Breast epithelium (tissue), 4 donors: ENCODE results near the gene GJA10. TPM values are rescaled to one million over a fixed set of nuclear protein-coding genes. Genes with fewer than 3 reads are reported as not detected.

Experiments used
- DNase-seq, 2 donors: peaks; one replicate each; pipeline ENCODE4 v3.0.0-alpha.2; 2019; ENCODE audit warnings: low spot score in 2 of 2
- H3K27ac ChIP-seq, 2 donors: fragments of 200-600 bp; sonication (generic) in 1 of 2; one replicate each; pipeline ENCODE4 v1.5.1; 2016 to 2019; ENCODE audit warnings: mild to moderate bottlenecking in 1 of 2
- H3K27me3 ChIP-seq, 2 donors: fragments of 200-600 bp; sonication (generic) in 1 of 2; one replicate each; pipeline versions ENCODE4 v1.5.1 to v1.6.0; 2017 to 2019; ENCODE audit warnings: control low read depth in 1 of 2, mild to moderate bottlenecking in 1 of 2
- H3K36me3 ChIP-seq: fragments of 200-600 bp; one replicate; pipeline ENCODE4 v1.5.1; 2019
- H3K4me1 ChIP-seq, 2 donors: fragments of 200-600 bp; sonication (generic); one replicate each; pipeline ENCODE4 v1.5.1; 2016 to 2019; ENCODE audit warnings: control low read depth in 1 of 2
- H3K4me3 ChIP-seq, 3 donors: fragments of 200-600 bp; sonication (generic); 1 replicate in 2 of 3; 2 replicates in 1 of 3; pipeline ENCODE4 v1.5.1; 2016 to 2019; ENCODE audit warnings: mild to moderate bottlenecking in 3 of 3, moderate library complexity in 2 of 3
- H3K9me3 ChIP-seq, 2 donors: fragments of 200-600 bp; sonication (generic) in 1 of 2; one replicate each; pipeline ENCODE4 v1.5.1; 2016 to 2019; ENCODE audit warnings: control low read depth in 1 of 2
- CTCF ChIP-seq, 3 donors: fragments of 450-650 bp; IDR thresholded peaks; one replicate each; pipeline ENCODE4 v1.5.1; 2016 to 2017; ENCODE audit warnings: antibody characterized with exemption in 3 of 3, mild to moderate bottlenecking in 3 of 3, moderate library complexity in 3 of 3
- POLR2A ChIP-seq: fragments of 450-650 bp; IDR thresholded peaks from one replicate; pipeline ENCODE4 v1.6.1; 2016; ENCODE audit warnings: antibody characterized with exemption, mild to moderate bottlenecking, moderate library complexity
- POLR2AphosphoS5 ChIP-seq, 3 donors: sonication (generic); formaldehyde crosslinking; IDR thresholded peaks; one replicate each; pipeline ENCODE4 v1.6.1; 2017; ENCODE audit warnings: antibody characterized with exemption in 3 of 3
- intact Hi-C: fragments of 100-400 bp; cut with DNase I; formaldehyde crosslinking; loops from one replicate; pipeline ENCODE4 v1.15.1; 2023; ENCODE audit warnings: low total_unique reads
- total RNA-seq, 3 donors: library from RNA; depleted of rRNA; stranded (reverse); fragments of >200 nt; gene quantifications; one replicate each; pipeline ENCODE4 v1.1.0, GENCODE V29; 2016

The GJA10 gene
- total RNA-seq, 3 donors from 2014 or later = not detected

- intact Hi-C loops = no loop called here
- Histone ChIP-seq H3K27ac (no peak overlapping the region), H3K4me3 (no peak overlapping the region), H3K36me3 (no peaks in the 10 kb centered on the region), H3K4me1 (no peaks in the 10 kb centered on the region), H3K9me3 (peaks cover 2 to 6% of the 10 kb centered on the region in 2 donors), H3K27me3 (no peaks in the 10 kb centered on the region)
- TF ChIP-seq CTCF (IDR thresholded peaks at IDR 0.05) (no peak), POLR2A (no peak), POLR2AphosphoS5 (IDR thresholded peaks at IDR 0.05) (no peak)
- no peak for DNase-seq
These were observed 16.6 kb downstream of the GJA10 start for GRCh38 chr6:89910902-89911240.

- H3K27me3 ChIP-seq = no peaks in the 10 kb centered on the region
- no peak for DNase-seq
- H3K4me1 ChIP-seq = no peaks in the 10 kb centered on the region
- TF ChIP-seq POLR2AphosphoS5 (IDR thresholded peaks at IDR 0.05) (no peak), POLR2A (no peak), CTCF (IDR thresholded peaks at IDR 0.05) (no peak)
- H3K4me3 ChIP-seq = no peak overlapping the region
- no peak overlapping the region for H3K27ac ChIP-seq
- peaks cover 16% of the 10 kb centered on the region in 2 donors for H3K9me3 ChIP-seq
- intact Hi-C loops = no loop called here
- H3K36me3 ChIP-seq = no peaks in the 10 kb centered on the region
These were observed 22.1 kb downstream of the GJA10 start for GRCh38 chr6:89916136-89916920.

GRCh38 chr6:89917216-89917615, 22.9 kb downstream of the GJA10 start:
- Histone ChIP-seq H3K4me3 (no peak overlapping the region), H3K4me1 (no peaks in the 10 kb centered on the region), H3K27ac (no peak overlapping the region), H3K27me3 (peaks cover 0 to 2% of the 10 kb centered on the region in 2 donors), H3K36me3 (no peaks in the 10 kb centered on the region), H3K9me3 (peaks cover 16% of the 10 kb centered on the region in 2 donors)
- no peak for TF ChIP-seq POLR2A
- no peak for TF ChIP-seq POLR2AphosphoS5 (IDR thresholded peaks at IDR 0.05)
- TF ChIP-seq CTCF (IDR thresholded peaks at IDR 0.05) = no peak
- DNase-seq = no peak
- intact Hi-C loops = no loop called here

GRCh38 chr6:89917801-89918366, 23.6 kb downstream of the GJA10 start:
- intact Hi-C loops = no loop called here
- Histone ChIP-seq H3K9me3 (peaks cover 16% of the 10 kb centered on the region in 2 donors), H3K4me1 (no peaks in the 10 kb centered on the region), H3K36me3 (no peaks in the 10 kb centered on the region), H3K27me3 (peaks cover 0 to 4% of the 10 kb centered on the region in 2 donors), H3K4me3 (no peak overlapping the region), H3K27ac (no peak overlapping the region)
- DNase-seq = no peak
- TF ChIP-seq POLR2A (no peak), POLR2AphosphoS5 (IDR thresholded peaks at IDR 0.05) (no peak), CTCF (IDR thresholded peaks at IDR 0.05) (no peak)

GRCh38 chr6:89921197-89921596, 26.9 kb downstream of the GJA10 start:
- no peak for DNase-seq
- H3K27ac ChIP-seq = no peak overlapping the region
- peaks cover 8 to 10% of the 10 kb centered on the region in 2 donors for H3K9me3 ChIP-seq
- H3K4me3 ChIP-seq = no peak overlapping the region
- H3K4me1 ChIP-seq = no peaks in the 10 kb centered on the region
- H3K36me3 ChIP-seq = no peaks in the 10 kb centered on the region
- intact Hi-C loops = no loop called here
- TF ChIP-seq POLR2AphosphoS5 (IDR thresholded peaks at IDR 0.05) = no peak
- TF ChIP-seq POLR2A = no peak
- TF ChIP-seq CTCF (IDR thresholded peaks at IDR 0.05) = no peak
- H3K27me3 ChIP-seq = peaks cover 0 to 4% of the 10 kb centered on the region in 2 donors
